GM12801 (cell line): Measurements from ENCODE around the gene JUNB.

ENCODE experiments used
- CTCF ChIP-seq: IDR thresholded peaks from one replicate; pipeline ENCODE4 v1.5.1; 2011; ENCODE audit warnings: control low read depth; ENCODE audit not compliant: insufficient read length; ENCODE audit errors: extremely low read depth

The JUNB gene

GRCh38 chr19:12792853-12793289 is 1.6 kb downstream of the JUNB start:
- TF ChIP-seq CTCF = no peak

- no peak for TF ChIP-seq CTCF
Measured at GRCh38 chr19:12793290-12794195, 2.3 kb downstream of the JUNB start.

GRCh38 chr19:12794196-12794941 is 3.1 kb downstream of the JUNB start:
- TF ChIP-seq CTCF = no peak

- TF ChIP-seq CTCF = no peak
Measured at GRCh38 chr19:12794971-12795381, 3.7 kb downstream of the JUNB start.

- peak; percentile 76 for TF ChIP-seq CTCF
Measured at GRCh38 chr19:12796146-12797071, 5.1 kb downstream of the JUNB start.

GRCh38 chr19:12797141-12797587 is 5.9 kb downstream of the JUNB start:
- TF ChIP-seq CTCF = no peak
